ENCODE measurements around the gene ETFBKMT.

ETFBKMT gene

DNA sequence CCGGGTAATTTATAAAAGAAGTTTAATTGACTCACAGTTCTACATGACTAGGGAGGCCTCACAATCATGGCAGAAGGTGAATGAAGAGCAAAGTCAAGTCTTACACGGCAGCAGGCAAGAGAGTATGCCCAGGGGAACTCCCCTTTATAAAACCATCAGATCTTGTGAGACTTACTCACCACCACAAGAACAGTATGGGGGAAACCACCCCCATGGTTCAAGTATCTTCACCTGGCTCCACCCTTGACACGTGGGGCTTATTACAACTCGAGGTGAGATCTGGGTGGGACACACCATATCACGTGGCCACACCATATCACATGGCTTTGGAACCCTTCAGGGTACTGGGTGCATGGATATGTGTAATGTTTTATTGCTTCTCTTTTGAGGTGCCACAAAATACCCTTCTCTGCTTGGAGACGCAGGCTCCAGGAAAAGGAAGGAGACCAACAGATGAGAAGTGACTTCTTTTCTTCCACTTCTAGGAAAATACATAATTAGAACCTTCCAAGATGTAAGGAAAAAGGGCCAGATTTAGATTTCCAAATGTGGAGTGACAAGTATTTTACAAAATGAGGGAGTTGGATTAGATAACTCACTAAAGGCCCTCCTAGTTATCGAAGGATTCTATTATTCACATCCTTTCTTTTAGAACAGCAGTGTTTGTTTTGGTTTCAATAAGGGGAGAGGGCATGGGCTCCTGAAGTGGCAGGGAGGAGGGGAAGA is 33.1 kb upstream of the ETFBKMT start:
- no peak for DNase-seq
- Histone ChIP-seq H3K27ac (no peak overlapping the region), H3K4me1 (peaks cover 0 to 15% (median 7%) of the 10 kb centered on the region in 4 donors), H3K9me3 (no peaks in the 10 kb centered on the region), H3K36me3 (no peaks in the 10 kb centered on the region), H3K4me3 (no peak overlapping the region), H3K27me3 (no peaks in the 10 kb centered on the region)
- TF ChIP-seq, protein P1, sequence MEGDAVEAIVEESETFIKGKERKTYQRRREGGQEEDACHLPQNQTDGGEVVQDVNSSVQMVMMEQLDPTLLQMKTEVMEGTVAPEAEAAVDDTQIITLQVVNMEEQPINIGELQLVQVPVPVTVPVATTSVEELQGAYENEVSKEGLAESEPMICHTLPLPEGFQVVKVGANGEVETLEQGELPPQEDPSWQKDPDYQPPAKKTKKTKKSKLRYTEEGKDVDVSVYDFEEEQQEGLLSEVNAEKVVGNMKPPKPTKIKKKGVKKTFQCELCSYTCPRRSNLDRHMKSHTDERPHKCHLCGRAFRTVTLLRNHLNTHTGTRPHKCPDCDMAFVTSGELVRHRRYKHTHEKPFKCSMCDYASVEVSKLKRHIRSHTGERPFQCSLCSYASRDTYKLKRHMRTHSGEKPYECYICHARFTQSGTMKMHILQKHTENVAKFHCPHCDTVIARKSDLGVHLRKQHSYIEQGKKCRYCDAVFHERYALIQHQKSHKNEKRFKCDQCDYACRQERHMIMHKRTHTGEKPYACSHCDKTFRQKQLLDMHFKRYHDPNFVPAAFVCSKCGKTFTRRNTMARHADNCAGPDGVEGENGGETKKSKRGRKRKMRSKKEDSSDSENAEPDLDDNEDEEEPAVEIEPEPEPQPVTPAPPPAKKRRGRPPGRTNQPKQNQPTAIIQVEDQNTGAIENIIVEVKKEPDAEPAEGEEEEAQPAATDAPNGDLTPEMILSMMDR (IDR thresholded peaks at IDR 0.05), result no peak
- intact Hi-C loops (cut with DNase I; ENCODE audit: low total_unique reads), result no loop called here

DNA sequence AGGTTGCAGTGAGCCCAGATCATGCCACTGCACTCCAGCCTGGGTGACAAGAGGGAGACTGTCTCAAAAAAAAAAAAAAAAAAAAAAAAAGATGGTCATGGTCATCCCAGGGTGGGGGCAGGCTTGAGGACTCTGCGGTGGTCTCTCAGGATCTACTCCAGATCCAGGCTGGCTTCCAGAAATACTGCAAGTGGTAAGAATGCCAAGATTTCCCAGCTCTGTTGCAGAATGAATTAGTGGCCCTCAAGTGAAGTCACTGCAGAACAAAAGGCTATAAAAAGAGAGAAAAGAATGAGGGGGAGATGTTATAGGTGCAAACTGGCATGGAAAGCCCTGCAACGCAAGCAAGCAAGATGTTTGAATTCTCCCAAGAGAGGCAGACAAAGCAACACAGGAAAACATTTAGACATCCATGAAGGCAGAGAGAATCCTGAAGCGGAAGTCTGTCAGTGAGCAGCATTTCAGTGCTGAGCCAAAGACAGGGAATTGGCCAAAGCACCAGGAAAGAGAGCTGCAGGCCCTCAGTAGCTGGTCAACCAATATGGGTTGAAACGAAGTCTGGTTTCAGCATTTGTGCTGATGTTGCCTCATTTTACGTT is 31.9 kb upstream of the ETFBKMT start:
- DNase-seq, result no peak
- no peak overlapping the region for H3K4me3 ChIP-seq
- intact Hi-C loops (cut with DNase I; ENCODE audit: low total_unique reads), result no loop called here
- no peaks in the 10 kb centered on the region for H3K9me3 ChIP-seq
- H3K4me1 ChIP-seq, result peaks cover 0 to 15% (median 7%) of the 10 kb centered on the region in 4 donors
- no peaks in the 10 kb centered on the region for H3K36me3 ChIP-seq
- TF ChIP-seq, protein P1 (IDR thresholded peaks at IDR 0.05), result no peak
- H3K27ac ChIP-seq, result no peak overlapping the region
- H3K27me3 ChIP-seq, result no peaks in the 10 kb centered on the region

DNA sequence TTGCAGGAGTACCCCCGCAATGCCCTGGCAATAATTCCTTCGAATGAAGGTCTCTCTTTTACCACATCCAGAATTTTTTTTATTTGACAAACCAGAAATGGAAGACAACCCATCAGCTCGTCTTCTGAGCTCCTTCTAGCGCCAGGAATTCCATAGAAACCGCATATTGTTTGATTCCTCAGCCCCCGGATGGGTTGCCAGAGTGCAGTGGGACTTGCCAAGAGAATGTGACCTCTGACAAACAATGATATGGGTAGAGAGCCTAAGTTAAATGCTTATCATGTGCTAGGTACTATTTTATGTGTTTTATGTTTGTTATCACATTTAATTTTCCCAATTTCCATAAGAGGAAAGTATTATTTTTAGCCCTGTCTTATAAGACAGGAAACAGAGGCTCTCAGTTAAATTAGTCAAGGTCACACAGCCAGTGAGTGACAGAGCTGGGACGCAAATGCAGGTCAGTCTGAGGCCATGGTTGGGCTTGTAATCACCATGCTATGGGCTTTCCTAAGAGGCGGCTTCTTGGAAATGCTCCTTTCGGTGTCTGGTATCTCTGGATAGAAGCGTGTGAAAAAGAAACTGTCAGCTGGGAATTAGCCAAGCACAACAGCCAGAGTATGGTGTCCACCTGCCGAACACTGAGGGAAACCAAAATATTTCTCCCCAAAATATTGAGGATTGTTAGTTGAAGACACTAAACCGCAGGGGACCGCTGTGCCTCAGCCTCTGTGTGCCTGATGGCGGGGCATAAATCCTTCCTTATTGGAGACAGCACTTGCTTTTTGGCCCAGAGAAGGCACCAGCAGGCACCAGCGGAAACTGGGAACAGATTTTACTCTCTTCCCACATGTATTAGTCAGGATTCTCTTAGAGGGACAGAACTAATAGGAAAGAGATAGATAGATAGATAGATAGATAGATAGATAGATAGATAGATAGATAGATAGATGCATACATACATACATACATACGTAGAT is 29.4 kb upstream of the ETFBKMT start:
- H3K4me3 ChIP-seq, result peak overlapping the region in 1 of 2 donors; percentile 35
- no peaks in the 10 kb centered on the region for H3K36me3 ChIP-seq
- H3K27ac ChIP-seq, result no peak overlapping the region
- TF ChIP-seq, protein P1 (IDR thresholded peaks at IDR 0.05), result no peak
- H3K27me3 ChIP-seq, result no peaks in the 10 kb centered on the region
- intact Hi-C loops (cut with DNase I; ENCODE audit: low total_unique reads), result no loop called here
- peaks cover 0 to 15% (median 7%) of the 10 kb centered on the region in 4 donors for H3K4me1 ChIP-seq
- no peaks in the 10 kb centered on the region for H3K9me3 ChIP-seq
- DNase-seq, result no peak

DNA sequence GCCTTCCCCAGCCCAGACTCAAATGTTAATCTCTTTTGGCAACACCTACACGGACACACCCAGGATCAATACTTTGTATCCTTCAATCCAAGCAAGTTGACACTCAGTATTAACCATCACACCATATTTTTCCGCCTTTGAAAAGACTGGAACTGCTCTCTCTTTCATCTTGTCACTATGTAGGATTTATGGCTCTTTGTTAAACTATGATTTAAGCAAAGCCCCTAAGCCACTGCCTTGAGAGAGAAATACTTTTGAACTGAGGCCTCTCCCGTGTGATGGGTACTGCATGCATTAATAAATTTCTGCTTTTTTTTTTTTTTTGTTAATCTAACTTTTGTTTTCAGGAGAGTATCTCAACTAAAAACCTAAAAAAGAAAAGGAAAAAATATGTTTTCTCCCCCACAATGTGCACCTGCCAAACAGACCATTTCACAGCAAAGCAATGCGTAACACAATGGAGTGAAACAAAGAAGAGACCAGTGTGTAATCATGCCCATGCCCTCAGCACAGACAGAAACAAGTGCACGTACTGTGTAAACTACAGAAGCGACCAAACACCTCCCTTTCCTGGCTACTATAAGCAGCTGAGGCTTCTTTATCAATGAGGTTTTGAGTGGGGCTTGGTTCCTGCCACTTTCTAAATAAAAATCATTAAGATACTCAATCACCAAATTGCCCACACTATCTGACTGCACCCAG is 28.3 kb upstream of the ETFBKMT start:
- intact Hi-C loops (cut with DNase I; ENCODE audit: low total_unique reads), result no loop called here

More for the DNA sequence above, 28.3 kb upstream of the ETFBKMT start:
- Histone ChIP-seq H3K9me3 (no peaks in the 10 kb centered on the region), H3K27me3 (no peaks in the 10 kb centered on the region), H3K4me3 (no peak overlapping the region), H3K4me1 (peaks cover 0 to 15% (median 7%) of the 10 kb centered on the region in 4 donors), H3K36me3 (no peaks in the 10 kb centered on the region), H3K27ac (no peak overlapping the region)
- no peak for DNase-seq
- TF ChIP-seq, protein P1 (IDR thresholded peaks at IDR 0.05), result no peak

Measured in tibial artery (tissue), 4 donors.